Fibroblast of the conjunctiva (primary cell): Measurements from ENCODE around the gene SKI.
"Not testable (repeated sequence)": the region's sequence is repeated elsewhere in the genome, so short reads cannot be mapped to it uniquely, and the experiment has no call there.

ENCODE experiments used
- DNase-seq: peaks from one replicate; pipeline ENCODE4 v3.0.0-alpha.2; 2010; ENCODE audit warnings: low read depth

SKI gene

GRCh38 chr1:2323451-2323974, 95.4 kb downstream of the SKI start:
- DNase-seq: no peak

- no peak for DNase-seq
These were observed 96.6 kb downstream of the SKI start for GRCh38 chr1:2324553-2325366.

GRCh38 chr1:2326524-2326923, 98.4 kb downstream of the SKI start:
- no peak for DNase-seq

- not testable (repeated sequence) for DNase-seq
These were observed 99.0 kb downstream of the SKI start for GRCh38 chr1:2327162-2327561.

GRCh38 chr1:2327841-2328240, 99.7 kb downstream of the SKI start:
- no peak for DNase-seq

- no peak for DNase-seq
These were observed 100.7 kb downstream of the SKI start for GRCh38 chr1:2328676-2329455.

GRCh38 chr1:2330035-2330434, 101.9 kb downstream of the SKI start:
- DNase-seq: no peak

- peak; percentile 58 for DNase-seq
These were observed 102.5 kb downstream of the SKI start for GRCh38 chr1:2330519-2331199.

GRCh38 chr1:2331200-2331544, 103.1 kb downstream of the SKI start:
- no peak for DNase-seq

- DNase-seq: not testable (repeated sequence)
These were observed 103.5 kb downstream of the SKI start for GRCh38 chr1:2331580-2331979.

- no peak for DNase-seq
These were observed 106.2 kb downstream of the SKI start for GRCh38 chr1:2334366-2334765.

GRCh38 chr1:2334883-2335534, 106.9 kb downstream of the SKI start:
- no peak for DNase-seq

- no peak for DNase-seq
These were observed 107.8 kb downstream of the SKI start for GRCh38 chr1:2335721-2336455.

GRCh38 chr1:2336499-2336898, 108.4 kb downstream of the SKI start:
- no peak for DNase-seq

- no peak for DNase-seq
These were observed 109.0 kb downstream of the SKI start for GRCh38 chr1:2337081-2337480.

GRCh38 chr1:2337501-2337900, 109.4 kb downstream of the SKI start:
- DNase-seq: no peak

GRCh38 chr1:2339206-2340085, 111.3 kb downstream of the SKI start:
- no peak for DNase-seq

GRCh38 chr1:2340086-2340917, 112.2 kb downstream of the SKI start:
- DNase-seq: no peak

- DNase-seq: no peak
These were observed 112.8 kb downstream of the SKI start for GRCh38 chr1:2340918-2341254.
